Stimulated activated CD4-positive, alpha-beta T cell treated with anti-CD3 and anti-CD28 coated beads, Interleukin-1b, Interleukin-23, amount 100 ng/mL, for 1 hour (primary cell): ENCODE results near the gene MMD.
"Not testable (repeated sequence)": the region's sequence is repeated elsewhere in the genome, so short reads cannot be mapped to it uniquely, and the experiment has no call there.

Source experiments
- DNase-seq, 2 donors: peaks; one replicate each; pipeline ENCODE4 v3.0.0-alpha.2; 2020; ENCODE audit warnings: low read depth in 2 of 2

The MMD gene

GRCh38 chr17:55443904-55444303 lies 22.3 kb upstream of the MMD start:
- no peak for DNase-seq

GRCh38 chr17:55442953-55443683 lies 21.5 kb upstream of the MMD start:
- DNase-seq, result no peak

DNA sequence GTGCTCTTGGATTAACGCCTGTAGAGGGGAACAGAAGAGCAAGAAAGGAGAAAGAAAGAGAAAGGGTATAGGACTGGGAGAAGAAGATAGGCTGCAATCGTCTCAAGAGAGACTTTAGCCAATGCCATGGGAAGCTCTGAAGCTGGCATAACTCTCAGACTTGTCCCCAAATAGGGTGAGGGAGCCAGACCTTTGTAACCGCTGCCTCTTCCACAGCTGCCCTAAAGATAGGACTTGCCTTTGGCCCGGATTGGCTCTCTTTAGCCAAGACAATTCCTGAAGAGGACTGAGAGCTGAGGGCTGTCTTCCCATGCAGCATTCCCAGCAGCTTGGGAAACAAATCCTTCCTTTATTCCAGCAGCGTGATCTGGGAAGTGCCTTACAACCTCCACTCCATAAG lies 20.8 kb upstream of the MMD start:
- DNase-seq, result no peak

GRCh38 chr17:55441544-55441943 lies 19.9 kb upstream of the MMD start:
- DNase-seq, result no peak

DNA sequence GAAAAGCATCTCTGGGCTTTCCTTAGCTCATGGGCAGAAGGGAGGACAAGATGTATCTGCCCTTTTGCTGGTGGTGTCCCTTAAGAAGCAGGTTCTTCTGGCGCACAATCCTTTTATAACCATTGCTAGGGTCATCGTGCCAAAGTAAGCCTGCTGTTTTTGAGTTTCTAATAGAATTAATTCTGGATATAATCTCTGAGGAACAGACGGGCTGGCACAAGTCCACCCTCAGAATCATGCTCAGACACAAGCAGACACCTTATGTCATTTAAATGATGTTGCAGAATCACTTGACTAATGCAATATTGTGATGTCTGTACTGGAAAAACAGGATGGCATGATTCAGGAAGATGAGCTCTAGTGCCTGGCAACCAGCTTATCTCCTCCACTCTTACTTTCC lies 18.8 kb upstream of the MMD start:
- DNase-seq, result no peak

GRCh38 chr17:55437159-55437605 lies 15.5 kb upstream of the MMD start:
- DNase-seq, result no peak

- DNase-seq, result no peak
Observed at GRCh38 chr17:55436224-55437158, 14.9 kb upstream of the MMD start.

GRCh38 chr17:55435408-55435807 lies 13.8 kb upstream of the MMD start:
- DNase-seq, result no peak

DNA sequence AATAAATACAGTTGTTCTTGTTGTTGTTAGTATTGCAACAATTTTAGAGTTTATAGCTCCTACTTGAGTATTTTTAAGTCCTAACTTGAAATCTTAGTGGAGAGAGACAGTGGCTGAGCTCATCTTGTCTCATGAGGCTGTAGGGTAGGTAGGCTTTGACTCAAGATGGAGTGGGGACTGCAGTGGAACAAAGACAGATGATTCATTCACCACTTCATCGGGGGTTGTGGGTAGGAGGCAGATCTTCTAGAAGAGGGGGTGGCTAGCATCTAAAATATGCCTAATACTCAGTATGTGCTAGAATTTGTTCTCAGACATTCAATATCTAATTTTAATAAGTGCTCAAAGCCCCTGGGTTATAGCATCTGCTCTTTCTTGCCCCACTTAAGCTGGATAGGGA lies 13.1 kb upstream of the MMD start:
- no peak for DNase-seq

DNA sequence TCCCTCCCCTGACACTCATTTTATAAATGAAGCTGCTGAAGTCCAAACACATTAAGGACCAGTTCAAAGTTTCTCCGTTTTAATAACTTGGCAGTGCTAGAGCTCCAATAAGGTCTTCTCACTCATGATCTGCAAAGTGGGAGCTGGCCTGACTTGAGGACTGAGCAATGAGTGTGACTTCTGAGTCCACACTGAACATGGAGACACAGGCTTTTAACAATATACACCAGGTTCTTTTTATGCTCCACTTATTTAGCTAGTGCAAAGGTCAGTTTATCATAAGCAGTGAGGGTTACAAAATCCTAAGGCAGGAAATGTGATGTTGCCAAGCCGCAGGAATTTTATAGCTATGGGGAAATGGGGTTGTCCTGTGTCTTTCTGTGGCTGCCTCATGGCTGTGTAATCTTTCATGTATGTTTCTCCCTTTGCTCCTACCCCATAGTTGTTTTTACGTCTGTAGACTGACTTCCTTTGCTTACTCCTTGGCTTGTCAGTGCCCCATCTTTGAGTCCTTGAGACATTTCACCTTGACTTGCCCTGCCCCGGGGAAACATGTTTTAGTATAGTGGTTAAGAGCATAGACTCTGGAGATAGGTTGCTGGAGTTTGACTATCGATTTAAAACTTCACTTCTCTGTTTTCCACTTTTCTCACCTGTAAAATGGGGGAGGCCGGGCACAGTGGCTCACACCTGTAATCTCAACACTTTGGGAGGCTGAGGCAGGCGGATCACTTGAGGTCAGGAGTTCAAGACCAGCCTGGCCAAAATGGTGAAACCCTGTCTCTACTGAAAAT lies 12.2 kb upstream of the MMD start:
- no peak for DNase-seq

DNA sequence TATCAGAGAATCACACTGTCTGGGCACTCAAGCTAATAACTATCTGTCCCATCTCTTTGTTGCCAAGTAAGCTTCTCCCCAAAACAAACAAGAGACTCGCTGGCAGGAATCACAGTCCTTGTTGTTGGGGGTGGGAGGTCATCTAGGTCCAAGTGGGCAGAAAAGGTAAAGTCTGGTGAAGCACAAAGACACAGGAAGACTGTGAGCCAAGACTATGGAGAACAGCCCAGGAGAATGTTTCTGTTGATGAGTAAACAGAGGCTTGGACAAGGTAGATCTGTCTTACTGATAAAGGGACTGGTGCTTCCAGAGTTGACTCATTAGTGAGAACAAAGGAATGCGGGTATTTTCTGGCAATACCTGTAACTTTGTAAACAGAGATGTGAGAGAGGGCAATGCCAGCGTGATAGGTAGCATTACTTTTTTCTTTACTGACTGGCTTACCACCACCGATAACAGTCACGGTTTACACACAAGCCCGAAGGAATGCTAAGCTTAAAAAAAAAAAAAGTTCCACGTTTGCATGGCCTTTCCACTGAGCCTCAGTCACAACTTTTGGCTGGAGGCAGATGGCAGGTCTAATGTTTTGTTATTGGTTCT lies 11.5 kb upstream of the MMD start:
- no peak for DNase-seq

GRCh38 chr17:55432358-55433028 lies 10.9 kb upstream of the MMD start:
- no peak for DNase-seq

GRCh38 chr17:55431914-55432313 lies 10.3 kb upstream of the MMD start:
- not testable (repeated sequence) for DNase-seq

DNA sequence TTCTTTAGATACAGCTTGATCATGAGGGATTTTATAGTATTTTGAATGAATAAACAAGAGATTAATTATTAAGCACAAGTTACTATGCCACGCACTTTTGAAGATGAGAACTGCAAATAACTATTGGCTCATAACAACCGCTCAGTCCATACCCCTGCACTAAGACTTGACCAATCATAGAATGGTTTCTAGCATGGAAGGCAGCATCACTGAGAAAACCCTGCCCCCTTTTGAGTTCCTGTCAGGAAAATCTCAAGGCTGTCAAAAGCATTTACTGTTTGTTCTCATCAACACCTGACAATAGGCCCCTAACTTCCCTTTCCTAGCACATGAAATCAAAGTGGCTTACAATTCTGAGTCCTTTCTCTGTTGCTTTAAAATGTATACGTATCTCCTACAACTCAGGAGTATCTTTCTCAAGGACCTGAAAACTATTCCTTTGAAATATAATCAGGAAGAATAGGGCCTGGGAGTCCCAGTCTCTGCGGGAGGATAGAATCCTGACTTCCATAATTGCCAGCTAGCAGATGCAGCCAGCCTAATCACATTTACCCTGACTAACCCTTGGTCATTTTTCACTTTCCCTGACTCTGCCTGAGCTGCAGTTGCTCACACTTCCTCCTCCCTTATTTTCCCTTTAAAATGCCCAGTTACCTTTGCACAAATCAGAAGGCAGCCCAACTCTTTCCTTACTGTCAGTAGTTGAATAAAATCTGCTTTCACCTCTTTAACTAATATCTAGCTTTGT lies 9.1 kb upstream of the MMD start:
- no peak for DNase-seq

DNA sequence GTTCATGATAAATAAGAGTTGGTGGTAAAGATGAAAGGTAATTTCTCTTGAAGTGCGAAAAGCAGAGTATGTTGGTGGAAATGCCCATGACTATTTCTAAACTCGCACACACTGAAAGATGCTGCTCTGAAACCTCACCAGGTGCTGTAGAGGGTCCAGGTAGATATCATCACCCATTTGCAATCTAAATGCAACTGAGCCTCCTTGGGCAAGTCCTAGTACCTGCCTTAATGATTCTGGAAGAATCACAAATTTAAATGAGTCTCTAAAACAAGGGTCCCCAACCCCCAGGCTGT lies 5.9 kb upstream of the MMD start:
- no peak for DNase-seq

DNA sequence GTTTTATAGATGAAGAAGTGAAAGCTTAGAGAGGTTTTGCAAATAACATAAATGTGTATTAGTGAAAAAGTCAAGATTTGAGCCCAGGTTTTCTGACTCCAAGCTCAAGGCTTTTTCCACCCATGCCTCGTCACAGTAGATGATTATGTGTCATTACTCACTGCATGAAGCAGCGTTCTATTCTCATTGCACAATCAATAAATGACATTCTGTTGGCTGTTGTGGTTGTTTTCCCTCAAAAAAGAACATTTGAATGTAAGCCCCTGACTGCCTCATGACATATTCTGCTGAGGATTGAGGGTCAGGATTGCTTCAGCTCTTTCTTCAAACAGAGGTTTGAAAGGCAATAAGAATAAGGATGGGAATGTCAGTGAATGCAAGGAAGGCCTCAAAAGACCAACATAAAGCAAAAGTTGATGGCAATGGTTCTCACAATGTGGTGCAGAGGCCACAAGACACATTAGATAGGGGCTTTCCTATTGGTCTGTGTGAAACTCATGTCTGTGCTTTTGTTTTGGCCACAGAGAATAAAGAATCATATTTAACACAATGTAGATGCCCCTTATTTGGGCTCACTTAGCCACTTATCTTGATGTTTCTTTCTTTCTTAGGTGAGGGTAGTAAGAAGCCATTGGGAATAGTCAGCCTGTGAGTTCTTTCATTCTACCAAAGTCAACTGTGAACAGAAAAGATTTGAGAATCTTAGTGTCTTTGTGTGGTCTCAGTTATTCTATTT lies 5.4 kb upstream of the MMD start:
- DNase-seq, result no peak

GRCh38 chr17:55424893-55425540 lies 3.4 kb upstream of the MMD start:
- DNase-seq, result no peak

DNA sequence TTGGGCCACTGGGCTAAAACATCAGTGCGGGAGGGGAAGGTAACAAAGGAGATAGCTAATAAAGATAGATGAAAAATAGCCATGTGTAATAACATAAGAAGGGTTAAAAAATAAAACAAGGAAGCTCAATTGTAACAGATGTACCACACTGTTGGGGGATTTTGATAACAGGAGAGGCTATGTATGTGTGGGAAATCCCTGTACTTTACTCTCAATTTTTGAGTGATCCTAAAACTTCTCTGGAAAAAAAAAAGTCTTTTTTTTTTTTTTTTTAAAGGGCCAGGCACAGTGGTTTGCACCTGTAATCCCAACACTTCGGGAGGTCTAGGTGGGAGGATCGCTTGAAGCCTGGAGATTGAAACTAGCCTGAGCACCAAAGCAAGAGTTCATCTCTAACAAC lies 1.9 kb upstream of the MMD start:
- no peak for DNase-seq

DNA sequence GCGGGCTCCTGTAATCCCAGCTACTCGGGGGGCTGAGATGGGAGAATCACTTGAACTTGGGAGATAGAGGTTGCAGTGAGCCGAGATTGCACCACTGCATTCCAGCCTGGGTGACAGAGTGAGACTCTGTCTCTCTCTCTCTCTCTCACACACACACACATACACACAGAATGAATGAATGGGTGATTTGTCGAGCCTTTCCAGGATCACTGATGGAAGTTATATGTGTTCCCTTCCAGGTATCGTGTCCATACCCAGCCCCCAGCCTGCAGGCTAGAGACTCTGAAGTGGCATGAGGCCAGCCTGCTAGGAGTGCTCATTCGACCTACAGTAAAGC lies 1.2 kb upstream of the MMD start:
- DNase-seq, result not testable (repeated sequence)

DNA sequence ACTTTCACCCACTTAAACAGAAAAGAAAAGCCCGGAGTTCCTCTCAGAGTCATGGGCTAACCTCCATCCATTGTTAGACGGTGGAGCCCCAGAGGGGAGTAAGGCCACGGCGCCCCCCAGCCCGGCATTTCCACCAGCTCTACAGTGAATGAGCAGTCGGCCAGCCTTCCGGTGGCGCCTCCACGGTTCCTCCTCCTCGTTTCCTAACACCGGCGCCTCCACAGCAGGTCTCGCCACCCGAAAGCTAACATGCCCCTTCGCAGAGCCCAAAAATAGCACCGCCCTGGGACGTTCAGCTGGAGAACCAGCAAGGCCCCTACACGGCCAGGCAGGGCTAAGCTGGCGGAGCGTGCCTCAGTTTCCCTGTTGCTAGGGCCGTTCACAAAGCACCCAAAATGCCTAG lies 858 bp downstream of the MMD start:
- peak; percentile 2 to 4 for DNase-seq
